Stimulated activated CD8-positive, alpha-beta memory T cell treated with anti-CD3 and anti-CD28 coated beads, Interleukin-7, amount 100 ng/mL, for 1 hour (primary cell): ENCODE data around the gene RCOR2.
"Not testable (repeated sequence)": the region's sequence is repeated elsewhere in the genome, so short reads cannot be mapped to it uniquely, and the experiment has no call there.

Source experiments
- DNase-seq, 2 donors: peaks; one replicate each; pipeline ENCODE4 v3.0.0-alpha.2; 2020; ENCODE audit warnings: low read depth in 2 of 2

The RCOR2 gene

DNA sequence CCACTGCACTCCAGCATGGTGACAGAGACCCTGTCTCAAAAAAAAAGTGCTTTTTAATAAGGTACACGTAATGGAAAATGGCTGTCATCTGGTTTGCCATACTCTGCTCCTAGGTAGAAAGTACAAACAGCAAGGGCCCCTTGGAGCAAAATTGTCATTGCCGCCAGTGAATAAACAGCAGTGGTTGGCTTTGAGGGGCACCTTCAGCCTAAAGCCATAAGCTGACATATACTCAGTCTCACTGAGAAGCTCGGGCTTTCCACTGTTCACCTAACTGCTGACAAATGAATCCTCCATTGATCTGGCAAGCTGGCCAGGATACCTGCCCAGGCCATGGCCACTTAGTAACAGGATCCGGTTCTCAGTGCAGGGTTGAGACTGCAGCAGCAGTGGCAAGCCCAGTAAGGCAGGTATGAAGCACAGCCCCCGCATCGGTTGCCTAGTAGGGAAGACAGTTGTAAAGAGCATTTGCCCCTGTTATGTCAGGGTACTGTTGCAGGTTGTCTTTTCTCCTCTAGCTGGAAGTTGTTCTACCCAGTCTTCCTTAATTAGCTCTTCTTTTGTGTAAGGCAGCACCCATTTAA, 39.2 kb downstream of the RCOR2 start:
- no peak for DNase-seq

GRCh38 chr11:63876616-63877015, 40.3 kb downstream of the RCOR2 start:
- no peak for DNase-seq

DNA sequence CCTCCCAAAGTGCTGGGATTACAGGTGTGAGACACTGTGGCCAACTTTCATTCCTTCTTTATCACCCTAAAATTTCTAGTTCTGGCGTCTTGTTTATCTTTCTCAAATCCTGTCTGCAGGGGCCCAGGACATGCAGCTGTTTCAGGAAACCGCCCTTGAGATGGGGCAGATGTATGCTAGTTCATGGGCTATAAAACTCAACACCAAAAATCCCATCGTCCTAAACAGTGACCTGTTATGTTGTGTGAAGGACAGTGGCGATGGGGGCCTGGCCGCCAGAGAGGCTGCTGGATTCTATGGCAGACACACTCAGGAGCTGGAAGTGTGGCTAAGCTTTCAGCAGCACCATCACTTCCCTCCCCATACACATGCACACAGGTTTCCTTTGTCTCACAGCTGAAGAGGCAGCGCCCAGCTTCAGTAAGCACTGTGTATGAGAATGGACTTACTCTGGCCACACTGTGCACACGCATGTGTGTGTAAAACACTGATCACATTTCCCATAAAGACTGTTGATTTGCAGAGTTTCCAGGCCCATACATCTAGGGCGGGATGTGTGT, 41.4 kb downstream of the RCOR2 start:
- no peak for DNase-seq

- DNase-seq = no peak
Measured at GRCh38 chr11:63874511-63874910, 42.5 kb downstream of the RCOR2 start.

DNA sequence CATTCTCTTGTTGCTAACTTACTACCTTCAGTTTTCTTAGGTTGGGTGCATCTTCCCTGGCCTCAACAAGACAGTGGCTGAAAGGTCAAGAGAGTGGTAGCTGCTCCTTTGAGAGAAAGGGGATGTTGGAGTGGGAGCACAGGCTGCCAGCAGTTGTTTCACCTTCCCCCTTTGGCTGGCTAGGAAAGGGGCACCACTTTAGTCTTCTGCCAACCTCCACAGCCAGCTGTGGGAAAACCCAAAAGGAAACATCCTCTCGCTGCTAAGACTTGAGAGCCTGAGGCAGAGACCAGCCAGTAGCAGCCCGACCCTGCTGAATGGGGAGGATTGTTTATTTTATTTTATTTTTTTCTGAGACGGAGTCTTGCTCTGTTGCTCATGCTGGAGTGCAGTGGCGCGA, 43.7 kb downstream of the RCOR2 start:
- DNase-seq = no peak

DNA sequence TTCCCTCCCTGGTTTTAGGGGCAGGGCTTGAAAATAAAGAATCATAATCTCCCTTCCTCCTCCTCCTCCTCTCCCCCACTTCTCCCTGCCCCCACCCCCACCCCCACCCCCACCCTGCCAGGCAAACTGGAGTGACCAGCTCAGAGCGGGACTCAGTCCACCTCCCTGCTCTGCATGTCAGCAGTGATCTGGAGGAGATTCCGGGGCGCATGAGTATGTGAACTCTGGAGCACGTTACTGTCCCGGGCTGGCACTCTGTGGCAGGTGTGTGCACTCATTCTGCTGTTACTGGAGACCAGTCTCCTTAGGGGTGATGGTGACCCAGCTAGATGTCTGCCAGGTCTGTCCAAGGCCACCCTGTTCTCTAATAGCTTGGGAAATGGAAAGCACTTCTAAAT, 44.2 kb downstream of the RCOR2 start:
- no peak for DNase-seq

DNA sequence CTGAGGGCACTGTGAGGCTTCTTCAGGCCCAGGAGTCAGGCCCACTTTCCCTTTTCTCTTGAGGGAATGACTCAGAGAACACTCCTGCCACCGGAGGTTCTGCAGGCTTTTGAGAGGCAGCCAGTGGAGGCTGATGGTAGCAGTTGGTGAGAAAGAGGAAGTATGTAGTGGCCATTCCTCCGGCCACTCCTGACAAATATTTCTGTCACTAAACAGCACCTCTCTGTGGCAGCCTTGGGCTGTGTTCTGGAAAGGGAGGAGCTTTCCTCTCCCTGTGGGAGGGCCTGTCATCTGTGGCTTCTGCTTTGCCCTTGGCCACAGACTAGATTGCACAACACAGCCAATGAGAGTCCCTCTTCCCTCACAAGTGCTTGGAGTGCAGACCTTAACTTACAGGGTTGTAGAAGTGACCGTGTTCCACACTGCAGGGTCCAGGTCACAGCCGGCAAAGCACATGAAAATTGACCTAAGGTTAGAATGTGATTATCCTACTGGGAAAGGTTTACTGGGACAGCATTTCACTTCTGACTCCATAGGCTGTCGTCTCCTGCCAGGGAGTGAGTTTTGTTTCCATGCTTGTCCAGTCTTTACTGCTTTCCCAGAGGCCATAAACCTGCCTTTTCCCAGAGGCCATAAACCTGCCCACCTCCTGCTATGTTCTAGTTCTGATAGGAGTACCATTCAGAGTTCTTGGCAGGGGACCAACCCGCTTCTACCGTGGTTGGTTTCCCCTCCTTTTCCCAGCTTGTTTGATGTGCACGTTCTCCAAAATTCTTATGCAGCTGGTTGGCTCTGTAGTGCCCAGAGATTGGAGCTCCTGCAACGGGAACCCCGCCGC, 44.8 kb downstream of the RCOR2 start:
- DNase-seq = peak in 1 of 2 donors; percentile 17

GRCh38 chr11:63870351-63871140, 46.4 kb downstream of the RCOR2 start:
- DNase-seq = no peak

DNA sequence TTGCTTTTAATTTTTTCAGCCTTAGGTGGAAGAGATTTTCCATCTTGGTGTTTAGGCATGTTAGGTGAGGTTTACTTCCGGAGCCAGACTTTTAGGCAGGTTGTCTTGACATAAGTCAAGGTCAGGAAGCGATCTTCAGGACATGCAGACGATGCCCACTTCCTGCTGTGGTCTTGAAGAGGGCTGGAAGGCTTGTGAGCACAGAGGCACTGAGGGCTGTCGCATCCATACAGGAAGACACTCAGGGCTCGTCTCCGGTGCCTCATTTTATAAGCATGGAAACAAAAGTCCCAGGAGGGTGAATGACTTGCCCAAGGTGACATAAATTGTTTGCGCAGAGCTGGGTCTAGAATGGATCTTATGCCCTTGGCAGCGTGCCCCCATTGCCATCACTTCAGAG, 47.3 kb downstream of the RCOR2 start:
- DNase-seq = no peak

DNA sequence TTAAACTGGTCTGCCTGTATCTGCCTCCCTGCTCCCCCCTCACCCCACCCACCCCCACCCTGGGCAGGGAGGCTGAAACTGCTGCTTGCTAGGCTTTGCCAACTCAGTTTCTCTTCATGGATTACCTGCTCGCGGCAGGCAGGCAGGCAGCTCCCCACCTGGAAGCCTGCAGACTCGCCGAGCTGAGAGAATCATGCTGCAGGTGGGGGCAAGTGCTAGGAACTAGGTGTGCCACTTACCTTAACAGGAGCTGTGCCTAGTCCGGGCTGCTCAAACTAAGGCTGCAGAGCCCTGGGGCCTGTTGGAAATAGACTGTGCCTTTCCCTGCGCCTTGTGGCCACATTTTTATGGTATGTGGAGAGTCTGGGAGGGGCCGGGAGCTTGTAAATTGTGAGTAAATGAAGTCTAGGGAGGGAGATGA, 47.8 kb downstream of the RCOR2 start:
- no peak for DNase-seq

- no peak for DNase-seq
Measured at GRCh38 chr11:63868399-63869064, 48.4 kb downstream of the RCOR2 start.

GRCh38 chr11:63867511-63867910, 49.5 kb downstream of the RCOR2 start:
- DNase-seq = no peak

GRCh38 chr11:63866211-63866610, 50.8 kb downstream of the RCOR2 start:
- peak; percentile 24 to 36 for DNase-seq

DNA sequence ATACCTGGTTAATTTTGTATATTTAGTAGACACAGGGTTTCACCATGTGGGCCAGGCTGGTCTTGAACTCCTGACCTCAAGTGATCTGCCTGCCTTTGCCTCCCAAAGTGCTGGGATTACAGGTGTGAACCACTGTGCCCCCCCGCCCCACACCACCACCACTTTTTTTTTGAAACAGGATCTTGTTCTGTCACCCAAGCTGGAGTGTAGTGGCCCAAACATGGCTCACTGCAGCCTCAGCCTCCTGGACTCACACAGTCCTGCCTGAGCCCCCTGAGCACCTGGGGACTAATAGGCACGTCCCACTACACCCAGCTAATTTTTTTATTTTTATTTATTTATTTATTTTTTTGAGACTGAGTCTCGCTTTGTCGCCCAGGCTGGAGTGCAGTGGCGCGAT, 53.3 kb downstream of the RCOR2 start:
- DNase-seq = not testable (repeated sequence)

GRCh38 chr11:63862923-63863322, 54.0 kb downstream of the RCOR2 start:
- no peak for DNase-seq
